ENCODE measurements around the gene ESYT2. TPM values are rescaled to one million over a fixed set of nuclear protein-coding genes. Genes with fewer than 3 reads are reported as not detected.

The ESYT2 gene
- total and polyA plus RNA-seq, 9 of the 15 experiments (the other 6 are each of a cell fraction or from before 2014, with no cell fraction given): 5.8 to 86.9 (median 64.7) TPM

DNA sequence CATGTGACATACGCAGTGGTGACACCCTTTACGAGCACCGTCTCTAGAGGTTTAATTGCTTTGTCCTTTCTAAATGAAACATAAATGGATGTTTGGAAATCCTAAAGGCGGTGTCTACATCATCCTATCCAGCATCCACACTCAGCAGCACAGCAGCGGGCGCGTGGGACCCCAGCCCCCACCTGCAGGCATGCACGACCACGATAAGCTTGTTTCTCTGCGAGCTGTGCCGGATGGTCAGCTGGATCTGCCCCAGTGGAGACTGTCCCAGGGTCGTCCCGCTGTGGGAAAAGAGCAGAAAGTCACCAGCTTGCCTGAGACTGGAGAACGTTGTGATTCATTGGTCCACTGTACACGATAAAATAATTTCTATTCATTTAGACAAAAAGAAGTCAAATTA, 90.5 kb downstream of the ESYT2 start (continued):
- TF ChIP-seq, protein P1, sequence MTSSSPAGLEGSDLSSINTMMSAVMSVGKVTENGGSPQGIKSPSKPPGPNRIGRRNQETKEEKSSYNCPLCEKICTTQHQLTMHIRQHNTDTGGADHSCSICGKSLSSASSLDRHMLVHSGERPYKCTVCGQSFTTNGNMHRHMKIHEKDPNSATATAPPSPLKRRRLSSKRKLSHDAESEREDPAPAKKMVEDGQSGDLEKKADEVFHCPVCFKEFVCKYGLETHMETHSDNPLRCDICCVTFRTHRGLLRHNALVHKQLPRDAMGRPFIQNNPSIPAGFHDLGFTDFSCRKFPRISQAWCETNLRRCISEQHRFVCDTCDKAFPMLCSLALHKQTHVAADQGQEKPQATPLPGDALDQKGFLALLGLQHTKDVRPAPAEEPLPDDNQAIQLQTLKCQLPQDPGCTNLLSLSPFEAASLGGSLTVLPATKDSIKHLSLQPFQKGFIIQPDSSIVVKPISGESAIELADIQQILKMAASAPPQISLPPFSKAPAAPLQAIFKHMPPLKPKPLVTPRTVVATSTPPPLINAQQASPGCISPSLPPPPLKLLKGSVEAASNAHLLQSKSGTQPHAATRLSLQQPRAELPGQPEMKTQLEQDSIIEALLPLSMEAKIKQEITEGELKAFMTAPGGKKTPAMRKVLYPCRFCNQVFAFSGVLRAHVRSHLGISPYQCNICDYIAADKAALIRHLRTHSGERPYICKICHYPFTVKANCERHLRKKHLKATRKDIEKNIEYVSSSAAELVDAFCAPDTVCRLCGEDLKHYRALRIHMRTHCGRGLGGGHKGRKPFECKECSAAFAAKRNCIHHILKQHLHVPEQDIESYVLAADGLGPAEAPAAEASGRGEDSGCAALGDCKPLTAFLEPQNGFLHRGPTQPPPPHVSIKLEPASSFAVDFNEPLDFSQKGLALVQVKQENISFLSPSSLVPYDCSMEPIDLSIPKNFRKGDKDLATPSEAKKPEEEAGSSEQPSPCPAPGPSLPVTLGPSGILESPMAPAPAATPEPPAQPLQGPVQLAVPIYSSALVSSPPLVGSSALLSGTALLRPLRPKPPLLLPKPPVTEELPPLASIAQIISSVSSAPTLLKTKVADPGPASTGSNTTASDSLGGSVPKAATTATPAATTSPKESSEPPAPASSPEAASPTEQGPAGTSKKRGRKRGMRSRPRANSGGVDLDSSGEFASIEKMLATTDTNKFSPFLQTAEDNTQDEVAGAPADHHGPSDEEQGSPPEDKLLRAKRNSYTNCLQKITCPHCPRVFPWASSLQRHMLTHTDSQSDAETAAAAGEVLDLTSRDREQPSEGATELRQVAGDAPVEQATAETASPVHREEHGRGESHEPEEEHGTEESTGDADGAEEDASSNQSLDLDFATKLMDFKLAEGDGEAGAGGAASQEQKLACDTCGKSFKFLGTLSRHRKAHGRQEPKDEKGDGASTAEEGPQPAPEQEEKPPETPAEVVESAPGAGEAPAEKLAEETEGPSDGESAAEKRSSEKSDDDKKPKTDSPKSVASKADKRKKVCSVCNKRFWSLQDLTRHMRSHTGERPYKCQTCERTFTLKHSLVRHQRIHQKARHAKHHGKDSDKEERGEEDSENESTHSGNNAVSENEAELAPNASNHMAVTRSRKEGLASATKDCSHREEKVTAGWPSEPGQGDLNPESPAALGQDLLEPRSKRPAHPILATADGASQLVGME (CRISPR knock-in tag; IDR thresholded peaks at IDR 0.05): no peak

DNA sequence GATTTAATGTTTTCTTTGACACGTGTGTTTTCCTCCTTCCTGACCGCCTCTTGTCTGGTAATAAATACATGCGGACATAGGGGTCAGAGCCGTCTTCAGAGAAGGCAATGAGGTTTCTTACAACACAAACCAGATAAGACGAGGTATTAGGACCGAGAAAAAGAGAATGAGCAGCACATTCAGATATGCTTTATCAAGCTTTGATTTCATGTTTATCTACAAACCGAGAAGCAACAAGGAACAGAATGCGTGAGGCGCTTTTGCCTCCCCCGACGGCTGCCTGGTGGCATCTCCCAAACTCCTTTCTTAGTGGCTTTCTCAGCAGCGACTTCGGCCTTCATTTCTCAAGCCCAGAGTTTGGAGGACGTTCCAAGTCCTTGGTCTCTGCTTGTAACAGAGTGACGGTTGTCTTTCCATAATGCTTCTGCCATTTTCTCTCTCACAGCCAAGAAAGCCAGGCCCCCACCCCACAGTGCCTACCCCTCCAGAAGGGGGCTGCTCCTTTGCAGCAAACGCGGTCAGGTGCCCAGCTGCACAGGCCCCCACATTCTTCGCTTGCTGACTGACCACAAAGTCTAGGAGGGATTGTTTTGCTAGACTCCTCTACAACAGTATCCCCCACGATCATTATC, 92.1 kb downstream of the ESYT2 start:
- H3K4me3 ChIP-seq: no peak overlapping the region
- WGBS (ENCODE audit: insufficient coverage, low coverage, missing lambda C conversion rate): 79% methylated on average over 19 of the region's 19 CpGs
- no peak overlapping the region for H3K9ac ChIP-seq (ENCODE audit: insufficient read depth in 1 of 2, low read depth in 2 of 2, low read length in 2 of 2)
- peaks cover 95% of the 10 kb centered on the region for H3K36me3 ChIP-seq (ENCODE audit: control insufficient read depth, insufficient read depth, low read length)
- DNase-seq (ENCODE audit: extremely low read depth in 1 of 4, low spot score in 3 of 4) (no peak), ATAC-seq (no peak), FAIRE-seq (no peak)
- H3K4me1 ChIP-seq (replicated peaks in 1 of 2; ENCODE audit: control insufficient read depth in 2 of 2, insufficient read depth in 2 of 2, low read length in 2 of 2): peaks cover 22 to 27% of the 10 kb centered on the region in 2 experiments; a peak in 4 of 5 replicates
- H3K4me2 ChIP-seq (ENCODE audit: insufficient read depth, low read length): no peak overlapping the region
- no peaks in the 10 kb centered on the region for H3K9me1 ChIP-seq (ENCODE audit: control insufficient read depth, insufficient read depth, low read length)
- in situ Hi-C loops (cut with MboI) (no loop called here), intact Hi-C loops (cut with micrococcal nuclease) (no loop called here)
- H2AFZ ChIP-seq (ENCODE audit: low read depth, low read length): no peak overlapping the region
- H3K27me3 ChIP-seq (ENCODE audit: control insufficient read depth in 2 of 2, insufficient read depth in 2 of 2, low read length in 2 of 2): no peaks in the 10 kb centered on the region
- H4K20me1 ChIP-seq (replicated peaks; ENCODE audit: control insufficient read depth, insufficient read depth, low read length): no peaks in the 10 kb centered on the region
- CTCF ChIA-PET (ENCODE audit: low intra/inter-chr PET ratio): no interaction called here
- H3K9me3 ChIP-seq (replicated peaks; ENCODE audit: control insufficient read depth, insufficient read depth, low read depth, low read length): no peaks in the 10 kb centered on the region
- BruUV-seq (replicated peaks): no TSS peak
- no peak overlapping the region for H3K27ac ChIP-seq (ENCODE audit: extremely low read depth, low read depth, low read length)
- POLR2A ChIA-PET: interaction anchor here (1.0 kb wide), 1 partner anchor 16 kb away, joined by 4 read pairs; no protein-coding TSS in a partner anchor
- no peaks in the 10 kb centered on the region for H3K79me2 ChIP-seq (ENCODE audit: control insufficient read depth, insufficient read depth, low read length)
- no peak for TF ChIP-seq IFI16 (CRISPR knock-in tag; IDR thresholded peaks at IDR 0.05)
- TF ChIP-seq HDAC3 (IDR thresholded peaks at IDR 0.05; ENCODE audit: borderline replicate concordance, partially characterized antibody): no peak
- no peak for TF ChIP-seq ZFP36 (IDR thresholded peaks at IDR 0.05; ENCODE audit: low read depth, low read length, partially characterized antibody)
- TF ChIP-seq, protein P2, sequence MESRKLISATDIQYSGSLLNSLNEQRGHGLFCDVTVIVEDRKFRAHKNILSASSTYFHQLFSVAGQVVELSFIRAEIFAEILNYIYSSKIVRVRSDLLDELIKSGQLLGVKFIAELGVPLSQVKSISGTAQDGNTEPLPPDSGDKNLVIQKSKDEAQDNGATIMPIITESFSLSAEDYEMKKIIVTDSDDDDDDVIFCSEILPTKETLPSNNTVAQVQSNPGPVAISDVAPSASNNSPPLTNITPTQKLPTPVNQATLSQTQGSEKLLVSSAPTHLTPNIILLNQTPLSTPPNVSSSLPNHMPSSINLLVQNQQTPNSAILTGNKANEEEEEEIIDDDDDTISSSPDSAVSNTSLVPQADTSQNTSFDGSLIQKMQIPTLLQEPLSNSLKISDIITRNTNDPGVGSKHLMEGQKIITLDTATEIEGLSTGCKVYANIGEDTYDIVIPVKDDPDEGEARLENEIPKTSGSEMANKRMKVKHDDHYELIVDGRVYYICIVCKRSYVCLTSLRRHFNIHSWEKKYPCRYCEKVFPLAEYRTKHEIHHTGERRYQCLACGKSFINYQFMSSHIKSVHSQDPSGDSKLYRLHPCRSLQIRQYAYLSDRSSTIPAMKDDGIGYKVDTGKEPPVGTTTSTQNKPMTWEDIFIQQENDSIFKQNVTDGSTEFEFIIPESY (CRISPR knock-in tag; IDR thresholded peaks at IDR 0.05): peak; percentile 71
- TF ChIP-seq, protein P3, sequence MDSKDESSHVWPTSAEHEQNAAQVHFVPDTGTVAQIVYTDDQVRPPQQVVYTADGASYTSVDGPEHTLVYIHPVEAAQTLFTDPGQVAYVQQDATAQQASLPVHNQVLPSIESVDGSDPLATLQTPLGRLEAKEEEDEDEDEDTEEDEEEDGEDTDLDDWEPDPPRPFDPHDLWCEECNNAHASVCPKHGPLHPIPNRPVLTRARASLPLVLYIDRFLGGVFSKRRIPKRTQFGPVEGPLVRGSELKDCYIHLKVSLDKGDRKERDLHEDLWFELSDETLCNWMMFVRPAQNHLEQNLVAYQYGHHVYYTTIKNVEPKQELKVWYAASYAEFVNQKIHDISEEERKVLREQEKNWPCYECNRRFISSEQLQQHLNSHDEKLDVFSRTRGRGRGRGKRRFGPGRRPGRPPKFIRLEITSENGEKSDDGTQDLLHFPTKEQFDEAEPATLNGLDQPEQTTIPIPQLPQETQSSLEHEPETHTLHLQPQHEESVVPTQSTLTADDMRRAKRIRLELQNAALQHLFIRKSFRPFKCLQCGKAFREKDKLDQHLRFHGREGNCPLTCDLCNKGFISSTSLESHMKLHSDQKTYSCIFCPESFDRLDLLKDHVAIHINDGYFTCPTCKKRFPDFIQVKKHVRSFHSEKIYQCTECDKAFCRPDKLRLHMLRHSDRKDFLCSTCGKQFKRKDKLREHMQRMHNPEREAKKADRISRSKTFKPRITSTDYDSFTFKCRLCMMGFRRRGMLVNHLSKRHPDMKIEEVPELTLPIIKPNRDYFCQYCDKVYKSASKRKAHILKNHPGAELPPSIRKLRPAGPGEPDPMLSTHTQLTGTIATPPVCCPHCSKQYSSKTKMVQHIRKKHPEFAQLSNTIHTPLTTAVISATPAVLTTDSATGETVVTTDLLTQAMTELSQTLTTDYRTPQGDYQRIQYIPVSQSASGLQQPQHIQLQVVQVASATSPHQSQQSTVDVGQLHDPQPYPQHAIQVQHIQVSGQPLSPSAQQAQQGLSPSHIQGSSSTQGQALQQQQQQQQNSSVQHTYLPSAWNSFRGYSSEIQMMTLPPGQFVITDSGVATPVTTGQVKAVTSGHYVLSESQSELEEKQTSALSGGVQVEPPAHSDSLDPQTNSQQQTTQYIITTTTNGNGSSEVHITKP (IDR thresholded peaks at IDR 0.05; ENCODE audit: partially characterized antibody): peak; percentile 83
- no peak for TF ChIP-seq CCNT2 (IDR thresholded peaks at IDR 0.05; ENCODE audit: borderline replicate concordance, extremely low read depth, insufficient read length, low read depth, low read length)

Data from K562 (cell line).